ENCODE data around the gene ZNF519. TPM values are rescaled to one million over a fixed set of nuclear protein-coding genes. Genes with fewer than 3 reads are reported as not detected.
"Not testable (repeated sequence)": the region's sequence is repeated elsewhere in the genome, so short reads cannot be mapped to it uniquely, and the experiment has no call there.

ZNF519 gene
- total RNA-seq, 1 experiment from 2014 or later: 7.6 TPM

GRCh38 chr18:14147935-14148865 is 16.0 kb upstream of the ZNF519 start:
- not testable (repeated sequence) for DNase-seq (ENCODE audit: low read depth)

GRCh38 chr18:14146771-14147170 is 14.5 kb upstream of the ZNF519 start:
- DNase-seq (ENCODE audit: low read depth): not testable (repeated sequence)

- not testable (repeated sequence) for DNase-seq (ENCODE audit: low read depth)
These were observed 13.5 kb upstream of the ZNF519 start for GRCh38 chr18:14145581-14146338.

GRCh38 chr18:14145021-14145420 is 12.8 kb upstream of the ZNF519 start:
- not testable (repeated sequence) for DNase-seq (ENCODE audit: low read depth)

- no peak for DNase-seq (ENCODE audit: low read depth)
These were observed 12.3 kb upstream of the ZNF519 start for GRCh38 chr18:14144628-14144895.

GRCh38 chr18:14143871-14144627 is 11.8 kb upstream of the ZNF519 start:
- DNase-seq (ENCODE audit: low read depth): not testable (repeated sequence)

- not testable (repeated sequence) for DNase-seq (ENCODE audit: low read depth)
These were observed 11.2 kb upstream of the ZNF519 start for GRCh38 chr18:14143396-14143795.

GRCh38 chr18:14142177-14142576 is 9.9 kb upstream of the ZNF519 start:
- not testable (repeated sequence) for DNase-seq (ENCODE audit: low read depth)

GRCh38 chr18:14139583-14139982 is 7.3 kb upstream of the ZNF519 start:
- not testable (repeated sequence) for DNase-seq (ENCODE audit: low read depth)

- peak; percentile 49 for DNase-seq (ENCODE audit: low read depth)
These were observed 5.7 kb upstream of the ZNF519 start for GRCh38 chr18:14137971-14138370.

- not testable (repeated sequence) for DNase-seq (ENCODE audit: low read depth)
These were observed 452 bp downstream of the ZNF519 start for GRCh38 chr18:14131696-14132270.

GRCh38 chr18:14130804-14131203 is 1.4 kb downstream of the ZNF519 start:
- peak; percentile 49 for DNase-seq (ENCODE audit: low read depth)

GRCh38 chr18:14124689-14125088 is 7.5 kb downstream of the ZNF519 start:
- no peak for DNase-seq (ENCODE audit: low read depth)

GRCh38 chr18:14122097-14122496 is 10.1 kb downstream of the ZNF519 start:
- DNase-seq (ENCODE audit: low read depth): no peak

GRCh38 chr18:14120926-14121325 is 11.3 kb downstream of the ZNF519 start:
- no peak for DNase-seq (ENCODE audit: low read depth)

GRCh38 chr18:14117606-14118005 is 14.6 kb downstream of the ZNF519 start:
- no peak for DNase-seq (ENCODE audit: low read depth)

GRCh38 chr18:14106906-14107305 is 25.3 kb downstream of the ZNF519 start:
- DNase-seq (ENCODE audit: low read depth): no peak

GRCh38 chr18:14104906-14105748 is 27.1 kb downstream of the ZNF519 start:
- peak; percentile 3 for DNase-seq (ENCODE audit: low read depth)

GRCh38 chr18:14104201-14104600 is 28.0 kb downstream of the ZNF519 start:
- no peak for DNase-seq (ENCODE audit: low read depth)

GRCh38 chr18:14100503-14101286 is 31.5 kb downstream of the ZNF519 start:
- DNase-seq (ENCODE audit: low read depth): no peak
